ENCODE measurements around the gene ZNF532.

Gene ZNF532

GRCh38 chr18:58997811-58998337 lies 133.2 kb downstream of the ZNF532 start:
- H4K20me1 ChIP-seq (ENCODE audit: insufficient read depth, low read length) = no peaks in the 10 kb centered on the region
- no peak overlapping the region for H3K27ac ChIP-seq (ENCODE audit: low read length)
- H3K9ac ChIP-seq (ENCODE audit: low read depth, low read length) = no peak overlapping the region
- H3K79me2 ChIP-seq (ENCODE audit: insufficient read depth, low read length) = no peaks in the 10 kb centered on the region
- no peaks in the 10 kb centered on the region for H3K27me3 ChIP-seq (ENCODE audit: insufficient read depth, low read length, poor library complexity)
- no peaks in the 10 kb centered on the region for H3K36me3 ChIP-seq (ENCODE audit: insufficient read depth, low read length)
- no peak overlapping the region for H2AFZ ChIP-seq (ENCODE audit: low read depth, low read length)
- no peak overlapping the region for H3K4me2 ChIP-seq (ENCODE audit: insufficient read depth, low read length)
- ATAC-seq (ENCODE audit: insufficient read depth, low read depth) = no peak
- DNase-seq = no peak
- TF ChIP-seq, protein P1, sequence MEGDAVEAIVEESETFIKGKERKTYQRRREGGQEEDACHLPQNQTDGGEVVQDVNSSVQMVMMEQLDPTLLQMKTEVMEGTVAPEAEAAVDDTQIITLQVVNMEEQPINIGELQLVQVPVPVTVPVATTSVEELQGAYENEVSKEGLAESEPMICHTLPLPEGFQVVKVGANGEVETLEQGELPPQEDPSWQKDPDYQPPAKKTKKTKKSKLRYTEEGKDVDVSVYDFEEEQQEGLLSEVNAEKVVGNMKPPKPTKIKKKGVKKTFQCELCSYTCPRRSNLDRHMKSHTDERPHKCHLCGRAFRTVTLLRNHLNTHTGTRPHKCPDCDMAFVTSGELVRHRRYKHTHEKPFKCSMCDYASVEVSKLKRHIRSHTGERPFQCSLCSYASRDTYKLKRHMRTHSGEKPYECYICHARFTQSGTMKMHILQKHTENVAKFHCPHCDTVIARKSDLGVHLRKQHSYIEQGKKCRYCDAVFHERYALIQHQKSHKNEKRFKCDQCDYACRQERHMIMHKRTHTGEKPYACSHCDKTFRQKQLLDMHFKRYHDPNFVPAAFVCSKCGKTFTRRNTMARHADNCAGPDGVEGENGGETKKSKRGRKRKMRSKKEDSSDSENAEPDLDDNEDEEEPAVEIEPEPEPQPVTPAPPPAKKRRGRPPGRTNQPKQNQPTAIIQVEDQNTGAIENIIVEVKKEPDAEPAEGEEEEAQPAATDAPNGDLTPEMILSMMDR (IDR thresholded peaks at IDR 0.05; ENCODE audit: borderline replicate concordance, extremely low read depth, low read length, poor library complexity, severe bottlenecking) = no peak
- no peak for TF ChIP-seq EZH2 (IDR thresholded peaks at IDR 0.05; ENCODE audit: borderline replicate concordance, low read depth, low read length, severe bottlenecking)
- H3K4me1 ChIP-seq (ENCODE audit: insufficient read depth, low read length) = no peaks in the 10 kb centered on the region
- H3K9me3 ChIP-seq (ENCODE audit: insufficient read depth, low read length, severe bottlenecking) = no peaks in the 10 kb centered on the region
- no peak overlapping the region for H3K4me3 ChIP-seq (ENCODE audit: low read depth in 1 of 2, low read length in 2 of 2)

- H4K20me1 ChIP-seq (ENCODE audit: insufficient read depth, low read length) = no peaks in the 10 kb centered on the region
- TF ChIP-seq EZH2 (IDR thresholded peaks at IDR 0.05; ENCODE audit: borderline replicate concordance, low read depth, low read length, severe bottlenecking) = no peak
- TF ChIP-seq, protein P1 (IDR thresholded peaks at IDR 0.05; ENCODE audit: borderline replicate concordance, extremely low read depth, low read length, poor library complexity, severe bottlenecking) = no peak
- no peak for ATAC-seq (ENCODE audit: insufficient read depth, low read depth)
- H3K79me2 ChIP-seq (ENCODE audit: insufficient read depth, low read length) = no peaks in the 10 kb centered on the region
- H3K36me3 ChIP-seq (ENCODE audit: insufficient read depth, low read length) = no peaks in the 10 kb centered on the region
- no peak for DNase-seq
- no peak overlapping the region for H2AFZ ChIP-seq (ENCODE audit: low read depth, low read length)
- H3K27ac ChIP-seq (ENCODE audit: low read length) = no peak overlapping the region
- H3K4me3 ChIP-seq (ENCODE audit: low read depth in 1 of 2, low read length in 2 of 2) = no peak overlapping the region
- H3K9ac ChIP-seq (ENCODE audit: low read depth, low read length) = no peak overlapping the region
- H3K27me3 ChIP-seq (ENCODE audit: insufficient read depth, low read length, poor library complexity) = no peaks in the 10 kb centered on the region
- no peaks in the 10 kb centered on the region for H3K9me3 ChIP-seq (ENCODE audit: insufficient read depth, low read length, severe bottlenecking)
- H3K4me1 ChIP-seq (ENCODE audit: insufficient read depth, low read length) = no peaks in the 10 kb centered on the region
- H3K4me2 ChIP-seq (ENCODE audit: insufficient read depth, low read length) = no peak overlapping the region
Observed at GRCh38 chr18:58998401-58999203, 133.9 kb downstream of the ZNF532 start.

DNA sequence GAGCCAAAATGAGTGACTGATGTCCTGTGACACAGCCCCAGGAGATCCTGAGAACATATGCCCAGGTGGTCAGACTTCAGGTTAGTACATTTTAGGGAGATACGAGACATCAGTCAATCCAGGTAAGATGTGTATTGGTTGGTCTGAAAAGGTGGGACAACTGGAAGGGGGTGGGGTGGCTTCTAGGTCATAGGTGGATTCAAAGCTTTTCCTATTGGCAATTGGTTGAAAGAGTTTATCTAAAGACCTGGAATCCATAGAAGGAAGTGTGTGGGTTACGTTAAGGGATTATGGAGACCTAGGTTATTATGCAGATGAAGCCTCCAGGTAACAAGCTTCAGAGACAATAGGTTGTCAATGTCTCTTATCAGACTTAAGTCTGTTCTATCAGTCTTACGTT lies 136.5 kb downstream of the ZNF532 start:
- H3K4me1 ChIP-seq (ENCODE audit: insufficient read depth, low read length) = no peaks in the 10 kb centered on the region
- H3K36me3 ChIP-seq (ENCODE audit: insufficient read depth, low read length) = no peaks in the 10 kb centered on the region
- ATAC-seq (ENCODE audit: insufficient read depth, low read depth) (no peak), DNase-seq (no peak)
- H3K79me2 ChIP-seq (ENCODE audit: insufficient read depth, low read length) = no peaks in the 10 kb centered on the region
- no peak overlapping the region for H2AFZ ChIP-seq (ENCODE audit: low read depth, low read length)
- H3K27me3 ChIP-seq (ENCODE audit: insufficient read depth, low read length, poor library complexity) = no peaks in the 10 kb centered on the region
- no peak overlapping the region for H3K9ac ChIP-seq (ENCODE audit: low read depth, low read length)
- TF ChIP-seq, protein P1 (IDR thresholded peaks at IDR 0.05; ENCODE audit: borderline replicate concordance, extremely low read depth, low read length, poor library complexity, severe bottlenecking) = no peak
- no peak for TF ChIP-seq EZH2 (IDR thresholded peaks at IDR 0.05; ENCODE audit: borderline replicate concordance, low read depth, low read length, severe bottlenecking)
- H3K27ac ChIP-seq (ENCODE audit: low read length) = no peak overlapping the region
- no peaks in the 10 kb centered on the region for H3K9me3 ChIP-seq (ENCODE audit: insufficient read depth, low read length, severe bottlenecking)
- no peaks in the 10 kb centered on the region for H4K20me1 ChIP-seq (ENCODE audit: insufficient read depth, low read length)
- no peak overlapping the region for H3K4me2 ChIP-seq (ENCODE audit: insufficient read depth, low read length)
- no peak overlapping the region for H3K4me3 ChIP-seq (ENCODE audit: low read depth in 1 of 2, low read length in 2 of 2)

Data from DND-41 (cell line).